NCI-H345 treated with DMSO at 0.1 percent for 48 hours (cell line): ENCODE data around the gene ATP1A4.
"Not testable (repeated sequence)": the region's sequence is repeated elsewhere in the genome, so short reads cannot be mapped to it uniquely, and the experiment has no call there.

Experiments
- DNase-seq: peaks from one replicate; lab custom pipeline; 2025; ENCODE audit not compliant: unreplicated experiment; lab: John Stamatoyannopoulos, UW

Gene ATP1A4

GRCh38 chr1:160151303-160151702 is at the start of gene ATP1A4:
Gene ATP1A4 (plus strand): TSS chr1:160151603. CDS start chr1:160152041, 438 bp downstream.
- no peak for DNase-seq

- DNase-seq, result no peak
Measured at GRCh38 chr1:160101717-160102522, 49.5 kb upstream of the ATP1A4 start.

DNA sequence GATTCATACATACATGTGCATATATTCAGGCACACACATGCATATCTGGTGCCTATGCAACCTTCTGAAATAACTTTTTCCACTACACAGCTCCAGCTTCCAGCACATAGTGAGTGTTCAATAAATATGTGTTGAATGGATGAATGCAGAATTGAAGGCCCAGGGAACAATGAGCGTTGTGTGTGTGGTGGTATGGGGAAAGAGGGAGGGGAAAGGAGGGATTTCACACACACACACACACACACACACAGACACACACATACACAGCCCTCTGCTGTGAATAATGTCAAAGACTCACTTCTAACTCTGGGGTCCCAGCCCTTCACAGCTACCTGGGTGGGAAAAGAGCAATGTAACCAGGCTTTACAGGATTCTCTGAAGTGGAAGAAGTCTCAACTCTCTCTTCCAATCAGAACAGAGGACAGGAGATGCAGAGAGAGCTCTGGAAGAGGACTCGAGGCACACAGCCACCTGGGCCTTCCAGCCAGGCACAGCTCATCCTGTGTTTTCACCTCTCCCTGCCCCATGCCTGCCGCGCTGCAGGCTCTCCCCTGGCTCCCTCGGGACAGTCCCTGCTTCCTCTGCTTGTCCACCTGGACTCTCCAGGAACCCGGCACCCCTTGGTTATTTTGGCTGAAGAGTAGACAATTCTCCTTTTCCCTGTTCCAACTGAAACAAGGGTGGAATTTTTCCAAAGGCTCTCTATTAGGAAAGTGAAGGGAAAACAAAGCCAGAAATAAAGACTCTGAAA is 47.6 kb upstream of the ATP1A4 start:
- DNase-seq, result no peak

DNA sequence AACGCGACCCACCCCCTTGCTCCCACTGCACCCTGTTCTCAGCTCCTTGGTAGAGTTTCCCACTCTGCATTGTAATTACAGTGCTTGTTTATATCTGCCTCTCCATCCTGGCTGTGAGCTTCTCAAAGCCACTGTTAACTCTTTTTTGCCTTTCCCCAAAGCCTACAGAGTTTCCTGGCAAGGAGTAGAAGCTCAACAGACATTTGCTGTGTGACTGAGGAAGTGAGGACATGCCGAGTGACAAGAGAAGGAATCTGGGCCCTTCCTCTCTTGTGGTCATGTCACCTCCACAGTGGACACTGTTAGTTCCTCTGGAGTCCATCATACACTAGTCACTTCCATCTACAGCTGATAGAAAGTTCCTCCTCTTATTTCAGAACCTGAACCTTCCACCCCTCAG is 46.9 kb upstream of the ATP1A4 start:
- no peak for DNase-seq

DNA sequence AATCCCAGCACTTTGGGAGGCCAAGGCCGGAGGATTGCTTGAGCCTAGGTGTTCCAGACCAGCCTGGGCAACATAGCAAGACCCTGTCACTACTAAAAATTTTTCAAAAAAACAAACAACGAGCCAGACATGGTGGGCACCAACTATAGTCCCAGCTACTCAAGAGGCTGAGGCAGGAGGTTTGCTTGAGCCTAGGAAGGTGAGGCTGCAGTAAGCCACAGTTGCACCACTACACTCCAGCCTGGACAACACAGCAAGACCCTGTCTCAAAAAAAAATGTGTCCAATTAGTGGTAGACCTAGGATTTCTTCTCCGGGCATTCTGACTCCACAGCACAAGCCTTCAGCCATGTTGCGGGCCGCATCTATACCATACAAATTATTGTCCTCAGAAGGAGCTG is 46.2 kb upstream of the ATP1A4 start:
- DNase-seq, result no peak

- no peak for DNase-seq
Measured at GRCh38 chr1:160107512-160107911, 43.9 kb upstream of the ATP1A4 start.

DNA sequence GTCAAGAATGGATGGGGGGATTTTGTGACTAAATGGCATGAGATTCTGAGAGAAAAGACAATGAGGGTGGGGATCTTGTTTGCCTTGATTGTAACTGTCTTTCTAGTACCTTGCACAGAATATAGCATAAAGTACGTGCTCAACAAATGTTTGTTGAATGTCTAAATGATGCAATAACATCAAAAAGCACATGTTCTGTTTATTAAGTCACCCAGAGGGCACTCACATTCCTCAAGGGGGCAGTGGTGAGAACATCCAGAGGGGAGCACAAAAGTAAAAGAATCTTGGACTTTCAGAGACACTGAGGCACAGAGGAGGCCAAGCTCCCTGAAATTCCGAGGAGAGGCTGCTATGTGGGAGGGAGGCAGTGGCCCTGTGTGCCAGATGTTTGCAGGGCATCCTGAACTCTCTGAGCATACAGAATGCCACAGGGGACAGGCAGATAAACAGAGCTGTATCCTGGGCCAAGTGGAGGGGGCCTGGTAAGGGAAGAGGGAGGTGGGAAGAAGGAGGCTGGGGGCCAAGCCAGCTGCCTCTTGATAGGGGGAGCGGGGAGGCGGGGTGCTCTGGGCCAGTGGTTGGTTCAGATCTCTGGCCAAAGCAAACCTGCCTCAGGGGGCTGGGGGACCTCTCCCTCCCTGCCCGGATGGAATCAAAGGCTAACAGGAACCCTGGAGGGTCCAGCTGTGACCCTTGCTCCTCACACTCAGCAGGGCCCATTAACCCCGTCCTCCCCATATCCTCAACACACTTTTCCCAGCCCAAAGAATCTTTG is 42.3 kb upstream of the ATP1A4 start:
- DNase-seq, result no peak

DNA sequence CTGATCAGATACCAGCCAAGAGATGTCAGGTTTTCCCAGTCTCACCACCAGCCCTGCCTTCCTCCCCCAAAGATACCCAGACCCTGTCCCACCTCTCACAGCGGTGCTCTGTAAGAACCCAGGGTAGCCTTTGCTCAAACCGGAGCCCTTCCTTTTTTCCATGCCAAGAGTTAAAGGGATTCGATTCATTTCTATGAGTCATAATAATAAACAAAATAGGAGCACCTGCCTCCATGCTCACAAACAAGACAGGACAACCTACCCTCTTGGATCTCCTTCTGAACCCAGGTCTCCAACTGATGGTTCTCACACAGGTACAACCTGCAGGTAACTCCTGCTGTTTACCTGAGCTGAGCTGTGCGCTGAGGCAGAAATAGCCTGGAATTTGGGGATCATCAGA is 41.7 kb upstream of the ATP1A4 start:
- DNase-seq, result no peak

DNA sequence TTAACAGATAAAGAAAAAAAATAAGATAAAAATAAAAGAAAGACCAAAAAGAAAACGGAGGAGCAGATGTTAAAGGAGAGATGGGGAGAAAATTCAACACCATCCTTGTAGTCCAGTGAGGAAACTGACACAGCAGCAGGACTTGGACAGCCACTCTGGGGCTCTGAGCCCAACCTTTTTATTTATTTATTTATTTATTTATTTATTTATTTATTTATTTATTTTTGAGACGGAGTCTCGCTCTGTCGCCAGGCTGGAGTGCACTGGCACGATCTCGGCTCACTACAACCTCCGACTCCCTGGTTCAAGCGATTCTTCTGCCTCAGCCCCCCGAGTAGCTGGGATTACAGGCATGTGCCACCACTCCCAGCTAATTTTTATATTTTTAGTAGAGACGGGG is 39.9 kb upstream of the ATP1A4 start:
- DNase-seq, result not testable (repeated sequence)

- DNase-seq, result no peak
Measured at GRCh38 chr1:160112357-160112756, 39.0 kb upstream of the ATP1A4 start.

DNA sequence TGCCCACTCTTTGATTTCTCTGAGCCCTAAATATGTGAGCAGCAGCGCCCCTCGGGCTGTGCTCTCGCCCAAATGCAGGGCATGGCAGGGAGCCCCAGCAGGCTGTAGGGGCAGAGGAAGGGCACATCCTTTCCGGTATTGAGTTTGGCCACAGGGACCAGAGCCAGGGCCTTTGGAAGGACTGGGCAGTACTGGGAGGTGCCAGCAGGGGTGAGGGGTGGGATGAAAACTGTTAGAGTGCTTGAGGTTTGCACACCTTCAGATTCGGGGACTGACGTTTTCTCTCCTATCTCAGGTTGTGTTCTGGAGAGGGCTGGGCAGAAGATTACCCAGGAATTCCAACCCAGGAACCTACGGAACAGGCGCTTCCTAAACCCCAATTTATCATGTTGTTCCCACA is 38.0 kb upstream of the ATP1A4 start:
- no peak for DNase-seq

GRCh38 chr1:160114085-160114484 is 37.3 kb upstream of the ATP1A4 start:
- DNase-seq, result no peak

- no peak for DNase-seq
Measured at GRCh38 chr1:160115545-160116282, 35.7 kb upstream of the ATP1A4 start, which contains the start of gene ATP1A2. Gene ATP1A2 (plus strand): TSS chr1:160115759. CDS start chr1:160115862, 103 bp downstream.

DNA sequence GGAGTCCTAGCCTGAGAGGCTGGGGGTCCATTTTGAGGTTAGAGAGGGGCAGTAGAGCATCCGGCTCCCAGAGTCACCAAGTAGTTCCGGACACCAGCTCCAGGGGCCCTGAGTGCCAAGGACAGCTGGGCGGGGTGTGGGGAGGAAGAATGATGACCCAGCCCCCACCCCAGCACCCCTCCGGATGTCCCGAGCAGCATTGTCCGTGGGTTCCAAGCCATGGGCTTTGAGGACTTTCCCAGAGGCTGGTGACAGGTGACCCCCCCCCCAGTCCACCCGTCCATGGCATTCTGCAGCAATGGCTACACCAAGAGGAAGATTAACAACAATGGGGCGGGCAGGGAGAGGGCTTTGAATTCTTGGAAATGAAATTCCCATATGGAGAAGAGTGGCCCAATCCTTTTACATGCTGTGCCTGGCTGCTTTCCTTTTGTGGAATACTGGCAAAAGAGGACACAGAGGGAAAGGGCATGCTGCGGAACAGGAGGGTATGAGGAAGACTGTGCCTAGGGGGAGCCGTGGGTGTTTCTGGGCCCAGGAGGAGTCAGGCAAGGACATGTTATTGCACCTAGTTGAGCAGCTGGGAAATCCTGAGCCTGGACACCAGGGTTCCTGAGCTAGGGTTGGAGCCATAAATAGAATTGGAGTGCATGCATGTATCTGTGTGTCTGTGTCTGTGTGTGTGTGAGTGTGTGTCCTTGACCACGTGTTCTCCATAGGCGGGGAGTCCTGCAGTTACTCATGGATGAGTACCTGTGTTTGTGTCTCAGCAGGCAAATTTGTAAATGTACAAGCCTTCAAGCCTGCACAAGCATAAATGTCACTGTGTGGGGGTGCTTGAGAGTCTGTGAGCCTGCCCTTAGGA is 34.9 kb upstream of the ATP1A4 start:
- no peak for DNase-seq

DNA sequence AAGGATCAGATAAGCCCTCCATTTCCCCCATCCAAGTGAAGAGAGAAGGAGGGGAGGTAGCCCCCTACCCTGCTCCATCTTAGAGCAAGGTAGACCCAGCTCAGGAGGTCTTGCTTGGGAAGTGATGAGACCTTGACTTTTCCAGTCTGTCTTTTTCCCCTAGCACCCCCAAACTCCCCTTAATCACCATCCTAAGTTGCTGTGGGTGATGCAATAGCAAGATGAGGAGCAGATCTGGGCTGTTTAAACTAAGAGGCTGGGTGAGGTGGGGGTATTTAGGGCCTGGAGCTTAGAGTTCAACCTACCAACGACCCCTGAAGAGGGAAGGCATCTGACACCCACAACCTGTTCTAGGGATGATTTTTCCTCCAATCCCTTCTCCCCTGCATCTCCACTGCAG is 34.1 kb upstream of the ATP1A4 start:
- no peak for DNase-seq

- no peak for DNase-seq
Measured at GRCh38 chr1:160117709-160118183, 33.7 kb upstream of the ATP1A4 start.

DNA sequence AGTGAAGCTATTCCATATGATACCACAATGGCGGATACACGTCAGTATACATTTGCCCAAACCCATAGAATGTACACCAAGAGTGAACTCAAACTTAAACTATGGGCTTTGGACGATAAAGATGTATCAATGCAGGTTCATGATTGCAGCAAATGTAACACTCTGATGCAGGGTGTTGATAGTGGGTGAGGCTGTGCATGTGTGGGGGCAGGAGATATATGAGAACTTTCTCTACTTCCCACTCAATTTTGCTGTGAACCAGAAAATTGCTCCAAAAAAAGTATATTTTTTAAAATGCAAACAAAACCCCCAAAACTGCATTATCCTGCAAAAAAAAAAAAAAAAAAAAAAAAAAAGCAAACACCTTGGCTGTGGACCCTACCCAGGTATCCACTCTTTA is 32.5 kb upstream of the ATP1A4 start:
- DNase-seq, result no peak

GRCh38 chr1:160120797-160121196 is 30.6 kb upstream of the ATP1A4 start:
- no peak for DNase-seq

DNA sequence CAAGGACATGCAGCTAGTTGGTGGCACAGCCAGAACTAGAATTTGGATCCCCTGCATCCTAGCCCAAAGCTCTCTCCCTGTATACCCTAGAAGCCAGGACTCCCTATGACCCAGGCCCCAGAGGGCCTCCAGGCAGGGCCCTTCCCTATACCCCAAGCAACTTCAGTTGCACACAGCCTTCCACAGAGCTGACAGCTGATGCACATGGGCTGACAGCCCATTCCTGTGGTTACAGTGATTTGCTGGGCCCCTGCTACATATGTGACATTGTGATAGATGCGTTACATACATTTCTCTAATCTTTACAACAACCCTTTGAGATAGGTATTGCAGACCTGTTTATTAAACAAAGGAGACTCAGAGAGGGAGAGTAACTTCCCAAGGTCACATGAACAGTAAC is 30.0 kb upstream of the ATP1A4 start:
- DNase-seq, result no peak

DNA sequence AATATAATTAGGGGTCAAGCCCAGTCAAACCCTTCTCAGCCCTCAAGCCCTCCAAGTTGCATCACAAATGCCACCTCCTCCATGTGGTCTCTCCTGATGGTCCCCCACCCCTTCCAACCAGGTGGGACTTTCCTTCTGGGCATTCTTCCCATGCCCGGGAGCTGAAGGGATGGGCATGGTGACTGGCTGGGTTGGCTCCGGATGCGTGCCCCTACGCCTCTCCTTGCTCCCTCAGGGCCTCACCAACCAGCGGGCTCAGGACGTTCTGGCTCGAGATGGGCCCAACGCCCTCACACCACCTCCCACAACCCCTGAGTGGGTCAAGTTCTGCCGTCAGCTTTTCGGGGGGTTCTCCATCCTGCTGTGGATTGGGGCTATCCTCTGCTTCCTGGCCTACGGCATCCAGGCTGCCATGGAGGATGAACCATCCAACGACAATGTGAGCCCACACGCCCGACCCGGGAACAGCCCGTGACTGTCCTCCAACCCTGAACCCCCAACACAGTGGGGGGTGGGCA is 28.4 kb upstream of the ATP1A4 start:
- no peak for DNase-seq
